Loucy (cell line): ENCODE data around the gene RPL15.

Experiments
- EZH2phosphoT487 ChIP-seq: fragments of 200-600 bp; IDR thresholded peaks from 2 replicates; pipeline ENCODE4 v1.6.1; 2018; ENCODE audit warnings: antibody characterized with exemption, mild to moderate bottlenecking, moderate library complexity, borderline replicate concordance
- TF ChIP-seq, protein P1 (sequence below): fragments of 200-600 bp; sonication (generic); conservative IDR thresholded peaks from 2 replicates; pipeline ENCODE4 v1.5.1; 2014; ENCODE audit warnings: mild to moderate bottlenecking, antibody characterized with exemption, low read length

DNA sequence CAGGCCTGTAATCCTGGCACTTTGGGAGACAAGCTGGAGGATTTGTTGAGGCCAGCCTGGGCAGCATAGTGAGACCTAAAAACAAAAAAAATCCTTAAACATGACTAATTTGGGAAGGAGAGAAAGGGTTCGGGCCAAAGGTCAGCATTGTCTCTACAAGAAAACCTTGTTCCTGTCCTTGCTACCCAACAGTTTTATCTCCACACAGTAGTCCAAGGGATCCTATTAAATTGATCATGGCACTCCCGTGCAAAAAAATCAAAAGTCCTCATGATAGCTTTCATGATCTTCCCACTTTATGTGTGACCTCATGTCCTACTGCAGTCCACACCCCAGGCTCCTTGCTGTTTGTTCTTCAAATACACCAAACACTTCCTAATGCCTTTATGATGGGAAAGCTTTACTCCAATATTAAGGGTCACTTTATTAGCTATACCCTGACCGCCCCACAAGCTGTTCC is 4.2 kb downstream of the RPL15 start:
- TF ChIP-seq, protein P1, sequence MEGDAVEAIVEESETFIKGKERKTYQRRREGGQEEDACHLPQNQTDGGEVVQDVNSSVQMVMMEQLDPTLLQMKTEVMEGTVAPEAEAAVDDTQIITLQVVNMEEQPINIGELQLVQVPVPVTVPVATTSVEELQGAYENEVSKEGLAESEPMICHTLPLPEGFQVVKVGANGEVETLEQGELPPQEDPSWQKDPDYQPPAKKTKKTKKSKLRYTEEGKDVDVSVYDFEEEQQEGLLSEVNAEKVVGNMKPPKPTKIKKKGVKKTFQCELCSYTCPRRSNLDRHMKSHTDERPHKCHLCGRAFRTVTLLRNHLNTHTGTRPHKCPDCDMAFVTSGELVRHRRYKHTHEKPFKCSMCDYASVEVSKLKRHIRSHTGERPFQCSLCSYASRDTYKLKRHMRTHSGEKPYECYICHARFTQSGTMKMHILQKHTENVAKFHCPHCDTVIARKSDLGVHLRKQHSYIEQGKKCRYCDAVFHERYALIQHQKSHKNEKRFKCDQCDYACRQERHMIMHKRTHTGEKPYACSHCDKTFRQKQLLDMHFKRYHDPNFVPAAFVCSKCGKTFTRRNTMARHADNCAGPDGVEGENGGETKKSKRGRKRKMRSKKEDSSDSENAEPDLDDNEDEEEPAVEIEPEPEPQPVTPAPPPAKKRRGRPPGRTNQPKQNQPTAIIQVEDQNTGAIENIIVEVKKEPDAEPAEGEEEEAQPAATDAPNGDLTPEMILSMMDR: no peak
- TF ChIP-seq EZH2phosphoT487: no peak
